Amniotic stem cell (primary cell): ENCODE results near the gene AXIN1.
"Not testable (repeated sequence)": the region's sequence is repeated elsewhere in the genome, so short reads cannot be mapped to it uniquely, and the experiment has no call there.

Experiments
- DNase-seq: peaks from one replicate; lab custom pipeline; 2025; lab: John Stamatoyannopoulos, UW

Gene AXIN1

DNA sequence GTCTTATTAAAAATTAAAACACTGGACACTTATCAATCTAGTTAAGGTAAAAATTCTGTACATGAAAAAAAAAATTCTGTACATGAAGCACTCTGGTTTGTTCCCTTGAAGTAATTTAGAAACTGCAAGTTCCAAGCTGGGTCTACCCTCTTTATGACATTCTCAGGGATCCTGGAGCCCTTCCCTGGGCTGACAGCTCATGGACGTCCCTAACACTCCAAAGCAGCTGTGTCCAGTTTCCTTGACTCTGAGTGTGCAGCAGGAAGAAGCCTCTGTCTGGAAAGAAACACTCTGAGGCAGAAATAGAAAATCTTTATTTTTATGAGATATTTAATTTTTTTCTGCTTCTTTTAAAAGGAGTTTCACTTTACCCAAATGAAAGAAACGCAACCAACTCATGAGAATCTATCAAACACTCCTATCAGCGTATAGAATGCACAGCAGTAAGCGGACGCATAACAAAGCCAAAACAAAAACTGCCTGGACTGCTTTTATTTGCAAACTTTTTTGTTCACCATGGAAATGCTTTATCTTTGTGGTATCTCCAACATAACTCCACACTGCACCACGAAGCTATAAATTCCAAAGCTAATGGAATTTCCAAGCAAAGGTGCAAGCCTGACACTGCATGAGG lies 21.2 kb downstream of the AXIN1 start:
- not testable (repeated sequence) for DNase-seq

DNA sequence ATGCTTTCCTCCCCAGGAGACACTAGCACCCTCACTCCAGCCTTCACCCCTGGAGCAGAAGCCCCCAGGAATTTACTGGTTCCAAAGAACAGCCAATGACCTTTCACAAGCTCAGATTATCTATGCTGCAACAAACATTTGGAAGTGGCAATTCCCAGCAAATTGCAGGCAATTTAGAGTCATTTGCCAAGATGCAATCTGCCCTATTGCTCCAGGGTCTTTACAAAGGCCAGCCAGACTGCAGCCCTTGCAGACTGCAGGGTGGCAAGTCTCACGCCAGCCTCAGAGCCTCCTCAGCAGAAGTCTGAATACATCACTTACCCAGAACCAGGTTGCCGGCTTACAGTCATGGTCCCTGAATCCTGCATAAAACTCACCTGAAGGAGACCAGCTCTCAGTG lies 21.8 kb downstream of the AXIN1 start:
- DNase-seq, result no peak

DNA sequence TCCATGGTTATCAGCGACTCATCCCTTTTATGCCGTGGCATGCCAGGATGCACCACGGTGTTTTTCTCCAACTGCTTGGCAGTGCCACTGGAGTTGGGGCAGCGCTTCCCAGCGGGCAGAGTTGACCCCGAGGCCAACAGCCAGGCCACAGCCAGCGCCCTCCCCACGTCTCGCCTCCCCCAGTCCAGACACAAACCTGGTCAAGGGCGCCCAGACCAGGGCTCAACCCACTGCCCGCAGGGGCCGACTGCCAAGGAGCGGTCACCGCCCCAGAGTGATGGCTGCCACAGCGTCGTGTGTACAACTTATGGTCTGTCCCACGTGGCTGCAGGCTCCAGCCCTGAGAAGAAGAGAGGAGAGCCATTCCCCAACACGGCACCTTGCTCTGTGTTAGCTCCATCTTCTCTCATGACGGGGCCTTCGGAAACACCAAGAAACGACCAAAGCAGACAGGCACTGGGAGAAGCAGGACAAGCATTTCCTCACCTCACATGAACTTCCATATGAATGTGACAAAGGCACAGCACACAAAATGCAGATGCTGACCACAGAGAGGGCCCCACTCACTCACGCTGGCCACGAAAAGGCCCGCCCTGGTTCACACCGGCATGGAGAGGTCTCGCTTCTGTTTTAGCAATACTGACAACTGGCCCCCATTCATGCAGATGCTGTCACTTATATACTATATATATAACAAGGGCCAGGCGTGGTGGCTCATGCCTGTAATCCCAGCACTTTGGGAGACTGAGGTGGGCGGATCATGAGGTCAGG lies 27.0 kb downstream of the AXIN1 start:
- no peak for DNase-seq

DNA sequence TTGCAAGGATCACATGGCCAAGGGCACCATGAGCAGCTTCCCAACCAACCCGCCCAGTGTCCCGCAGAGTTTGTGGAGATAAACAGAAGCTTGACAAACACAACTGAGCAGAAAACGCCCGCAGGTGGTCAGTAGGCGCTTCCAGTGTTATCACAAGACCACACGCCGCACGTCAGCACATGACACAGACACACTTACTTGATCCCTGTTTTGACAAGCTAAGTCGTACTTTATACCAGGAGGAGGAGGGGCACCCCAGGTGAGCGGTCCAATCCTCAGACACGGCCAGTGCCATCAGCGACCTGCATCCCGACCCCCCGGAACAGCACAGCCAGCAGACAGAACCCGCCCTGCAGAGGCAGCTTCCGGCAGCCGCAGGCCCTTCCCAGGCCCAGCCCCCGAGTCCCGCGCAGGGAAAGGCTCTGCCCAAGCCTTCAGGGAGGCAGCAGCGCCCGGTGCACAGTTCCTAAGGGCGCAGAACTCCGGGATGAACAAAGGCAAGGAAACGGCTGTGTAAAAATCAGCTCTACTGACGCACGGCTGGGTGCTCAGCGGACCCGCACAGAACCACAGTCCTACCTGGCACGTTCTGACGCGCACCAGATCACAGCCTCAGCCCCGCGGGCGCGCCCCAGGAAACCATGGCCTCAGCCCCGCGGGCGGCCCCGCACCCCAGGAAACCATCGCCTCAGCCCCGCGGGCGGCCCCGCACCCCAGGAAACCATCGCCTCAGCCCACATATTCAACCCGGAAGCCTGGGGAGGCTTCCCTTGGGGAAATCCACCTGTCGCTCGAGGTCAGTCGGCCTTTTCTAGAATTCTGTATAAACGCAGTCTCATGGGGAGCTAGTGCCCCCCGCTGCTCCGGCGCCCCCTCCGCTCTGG lies 27.8 kb downstream of the AXIN1 start:
- no peak for DNase-seq

DNA sequence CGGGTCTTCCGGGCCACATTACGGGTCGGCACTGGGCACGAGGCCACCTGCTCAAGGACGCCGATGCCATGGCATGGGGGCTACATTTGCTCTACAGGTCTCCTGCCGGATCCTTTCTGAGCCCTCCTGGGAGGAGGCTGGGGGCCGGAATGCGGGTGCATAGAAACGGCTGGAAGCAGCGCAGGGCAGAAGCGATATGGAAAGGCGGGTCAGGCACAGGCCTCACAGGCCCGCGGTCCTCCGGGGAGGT lies 28.4 kb downstream of the AXIN1 start:
- DNase-seq, result no peak

DNA sequence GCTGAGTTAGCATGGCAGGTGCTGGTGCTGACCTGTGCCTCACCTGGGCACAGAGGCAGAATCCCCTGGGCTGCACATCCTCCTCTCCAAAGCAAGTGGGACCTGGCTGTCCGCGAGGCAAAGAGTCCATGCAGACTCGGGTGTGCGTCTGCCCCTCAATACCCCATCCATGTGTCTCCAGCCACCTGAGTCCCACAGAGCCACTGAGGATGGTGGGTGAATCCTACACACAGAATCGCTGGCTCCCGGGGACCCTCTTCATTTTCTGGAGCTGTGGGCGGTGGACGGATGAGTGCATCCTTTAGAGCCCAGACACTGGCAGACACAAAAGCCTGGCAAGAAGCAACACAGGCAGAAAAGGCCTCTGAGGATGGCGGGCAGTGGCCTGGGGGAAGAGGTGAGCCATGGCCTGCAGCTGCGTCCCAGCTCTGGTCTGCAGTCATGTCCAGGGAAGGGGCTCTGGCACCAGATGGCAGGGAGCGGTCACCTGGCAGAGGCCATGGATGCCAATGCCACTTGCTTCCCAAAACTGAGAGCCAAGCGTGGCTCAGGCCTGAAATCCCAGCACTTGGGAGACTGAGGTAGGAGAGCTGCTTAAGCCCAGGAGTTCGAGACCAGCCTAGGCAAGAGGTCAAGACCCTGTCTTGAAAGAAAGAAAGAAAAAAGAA lies 29.9 kb downstream of the AXIN1 start:
- no peak for DNase-seq

DNA sequence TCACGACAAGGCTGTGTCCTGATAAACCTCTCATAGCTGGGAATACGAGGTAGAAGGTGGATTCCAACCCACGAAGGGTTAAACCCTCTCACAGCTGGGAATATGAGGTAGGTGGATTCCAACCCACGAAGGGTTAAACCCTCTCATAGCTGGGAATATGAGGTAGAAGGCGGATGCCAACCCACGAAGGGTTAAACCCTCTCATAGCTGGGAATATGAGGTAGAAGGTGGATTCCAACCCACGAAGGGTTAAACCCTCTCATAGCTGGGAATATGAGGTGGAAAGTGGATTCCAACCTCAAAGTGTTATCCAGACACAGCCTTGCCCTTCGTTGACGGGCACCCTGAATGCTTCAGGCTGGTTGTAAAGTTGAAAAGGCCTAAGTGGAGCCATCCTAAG lies 31.0 kb downstream of the AXIN1 start:
- DNase-seq, result no peak

DNA sequence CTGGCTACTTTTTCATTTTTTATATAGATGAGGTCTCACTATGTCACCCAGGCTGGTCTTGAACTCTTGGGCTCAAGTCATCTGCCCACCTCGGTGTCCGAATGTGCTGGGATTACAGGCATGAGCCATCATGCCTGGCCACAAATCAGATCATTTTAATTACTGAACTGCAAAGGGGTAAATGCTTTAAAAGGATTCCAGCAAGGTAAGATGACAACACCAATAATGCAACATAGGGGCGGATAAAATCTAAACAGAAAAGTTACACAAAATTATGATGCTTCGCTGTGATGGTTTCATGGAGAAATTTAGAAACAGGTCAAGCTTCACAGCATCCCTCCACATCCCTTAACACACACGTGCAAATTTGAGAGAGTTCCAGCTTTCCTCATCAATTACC lies 32.3 kb downstream of the AXIN1 start:
- DNase-seq, result no peak

DNA sequence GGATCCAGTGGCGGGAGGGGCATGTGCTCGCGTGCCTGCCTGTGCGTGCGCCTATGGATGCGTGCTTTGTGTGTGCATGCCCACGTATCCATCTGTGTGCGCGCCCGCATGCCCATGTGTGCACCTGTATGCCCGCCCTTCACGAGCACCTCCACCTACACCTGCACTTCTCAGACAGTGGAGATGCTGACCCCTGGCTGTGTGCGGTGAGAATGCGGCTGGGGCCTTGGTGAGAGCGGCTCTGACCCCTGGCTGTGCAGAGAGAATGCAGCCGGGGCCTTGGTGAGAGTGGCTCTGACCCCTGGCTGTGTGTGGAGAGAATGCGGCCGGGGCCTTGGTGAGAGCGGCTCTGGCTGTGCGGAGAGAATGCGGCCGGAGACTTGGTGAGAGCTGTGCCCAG lies 33.9 kb downstream of the AXIN1 start:
- DNase-seq, result no peak

DNA sequence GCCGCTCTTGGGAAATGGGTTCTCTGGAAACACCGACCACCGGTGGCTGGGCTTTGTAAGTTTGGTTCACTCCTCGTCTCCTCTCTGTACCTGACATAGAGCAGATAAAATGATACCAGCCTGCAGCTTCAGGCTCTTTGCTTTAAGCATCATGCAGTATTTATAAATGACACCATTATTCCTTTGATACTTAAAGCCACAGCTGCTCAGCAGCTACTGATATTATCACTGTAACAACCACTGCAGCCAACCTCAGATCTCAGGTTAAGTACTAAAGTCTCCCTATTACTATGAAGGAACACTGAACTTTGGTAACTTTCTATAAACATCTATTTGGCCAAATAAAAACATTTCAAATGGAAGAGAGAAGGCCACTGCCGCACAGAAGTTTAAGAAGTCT lies 34.9 kb downstream of the AXIN1 start:
- no peak for DNase-seq

DNA sequence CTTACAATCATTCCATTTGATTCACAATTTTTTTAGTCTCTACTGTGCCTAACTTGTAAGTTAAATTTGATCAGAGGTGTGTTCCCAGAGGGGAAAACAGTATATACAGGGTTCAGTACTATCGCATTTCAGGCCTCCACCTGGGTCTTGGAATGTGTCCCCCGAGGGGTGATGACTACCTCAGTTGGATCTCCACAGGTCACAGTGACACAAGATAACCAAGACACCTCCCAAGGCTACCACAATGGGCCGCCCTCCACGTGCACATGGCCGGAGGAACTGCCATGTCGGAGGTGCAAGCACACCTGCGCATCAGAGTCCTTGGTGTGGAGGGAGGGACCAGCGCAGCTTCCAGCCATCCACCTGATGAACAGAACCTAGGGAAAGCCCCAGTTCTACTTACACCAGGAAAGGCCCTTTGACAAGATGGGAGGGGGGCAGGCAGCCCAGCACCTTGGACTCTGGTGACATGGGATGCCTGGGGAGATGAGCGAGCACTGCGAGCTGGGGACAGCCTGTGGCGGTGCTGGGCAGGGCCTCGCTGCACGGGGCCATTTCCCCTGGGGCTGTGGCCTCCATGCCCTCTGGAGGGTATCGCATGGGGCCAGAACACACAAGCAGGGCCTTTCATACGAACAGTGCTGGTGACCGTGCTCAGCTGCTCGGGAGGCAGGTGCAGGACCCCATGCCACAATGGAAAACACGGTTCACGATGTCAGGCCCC lies 35.6 kb downstream of the AXIN1 start:
- no peak for DNase-seq

DNA sequence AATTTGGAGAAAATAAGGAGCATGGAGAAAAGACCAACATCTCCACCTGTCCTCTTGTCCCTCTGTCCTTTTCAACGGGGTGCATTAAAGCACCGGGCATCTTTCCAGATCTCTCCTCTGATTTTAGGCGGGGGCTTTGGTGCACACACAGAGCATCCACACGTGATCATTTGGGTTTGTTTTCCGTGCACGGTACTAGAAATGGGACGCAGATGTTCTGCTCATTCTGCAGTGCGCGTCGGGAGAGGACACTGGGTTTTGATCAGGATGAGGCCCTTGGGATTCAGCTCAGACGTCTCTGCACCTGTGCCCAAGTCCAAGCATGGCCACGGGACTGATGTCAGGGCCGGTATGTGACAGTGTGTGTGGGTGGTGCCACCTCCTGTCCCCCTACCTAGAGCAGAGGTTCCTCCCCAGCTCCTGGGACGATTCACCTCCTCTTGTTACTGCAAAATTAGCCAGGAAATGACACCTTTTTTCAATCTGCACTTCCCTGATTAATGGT lies 37.7 kb downstream of the AXIN1 start:
- DNase-seq, result no peak

DNA sequence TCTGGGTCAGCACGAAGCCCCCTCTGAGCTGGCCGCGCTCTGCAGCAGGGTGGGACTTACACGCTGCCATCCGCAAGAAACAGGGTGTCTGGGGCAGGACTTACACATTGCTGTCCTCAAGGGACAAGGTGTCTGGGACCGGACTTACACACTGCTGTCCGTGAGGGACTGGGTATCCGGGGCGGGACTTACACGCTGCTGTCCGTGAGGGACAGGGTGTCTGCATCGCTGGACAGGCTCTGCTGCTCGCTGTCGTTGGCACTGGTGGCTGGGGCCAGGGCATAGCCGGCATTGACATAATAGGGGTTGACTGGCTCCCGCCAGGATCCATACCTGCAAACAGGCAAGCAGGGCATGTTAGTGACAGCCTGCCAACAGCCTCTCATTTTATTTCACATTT lies 38.2 kb downstream of the AXIN1 start:
- no peak for DNase-seq

DNA sequence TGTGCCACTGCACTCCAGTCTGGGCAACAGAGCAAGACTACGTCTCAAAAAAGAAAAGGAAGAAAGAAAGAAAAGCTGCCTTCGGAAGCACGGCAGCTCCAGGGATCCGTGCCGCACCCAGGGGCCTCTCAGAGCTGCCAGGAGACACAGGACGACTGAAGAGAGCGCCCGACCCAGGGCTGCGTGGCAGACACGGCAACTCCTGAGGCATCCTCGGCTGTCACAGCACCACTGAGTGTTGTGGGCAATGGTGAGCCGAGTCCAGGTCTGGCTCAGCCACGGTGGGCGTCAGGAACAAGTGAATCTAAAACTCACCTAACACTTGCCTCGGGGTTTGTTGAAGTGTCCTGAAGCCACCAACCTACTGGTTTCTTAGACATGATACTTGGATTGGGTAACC lies 40.8 kb downstream of the AXIN1 start:
- no peak for DNase-seq

DNA sequence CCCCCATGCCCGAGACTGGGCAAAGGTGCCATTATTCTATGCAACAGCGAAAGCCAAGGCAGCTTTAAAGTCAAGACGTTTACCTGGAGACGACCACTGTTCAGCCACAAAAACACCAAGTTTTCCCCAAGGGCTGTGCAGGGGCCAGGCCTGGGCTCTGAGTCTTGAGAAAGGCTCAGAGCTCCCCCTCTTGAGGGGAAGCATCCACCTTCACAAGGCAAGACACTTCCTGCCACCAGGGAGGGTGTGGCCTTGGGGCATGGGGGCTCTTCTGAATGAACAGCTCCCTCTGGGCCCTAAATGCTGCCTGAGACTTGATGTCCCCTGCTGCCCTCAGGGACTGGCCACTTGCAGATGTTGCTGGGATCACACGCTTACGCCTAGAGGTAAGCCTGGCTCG lies 43.0 kb downstream of the AXIN1 start:
- DNase-seq, result no peak

DNA sequence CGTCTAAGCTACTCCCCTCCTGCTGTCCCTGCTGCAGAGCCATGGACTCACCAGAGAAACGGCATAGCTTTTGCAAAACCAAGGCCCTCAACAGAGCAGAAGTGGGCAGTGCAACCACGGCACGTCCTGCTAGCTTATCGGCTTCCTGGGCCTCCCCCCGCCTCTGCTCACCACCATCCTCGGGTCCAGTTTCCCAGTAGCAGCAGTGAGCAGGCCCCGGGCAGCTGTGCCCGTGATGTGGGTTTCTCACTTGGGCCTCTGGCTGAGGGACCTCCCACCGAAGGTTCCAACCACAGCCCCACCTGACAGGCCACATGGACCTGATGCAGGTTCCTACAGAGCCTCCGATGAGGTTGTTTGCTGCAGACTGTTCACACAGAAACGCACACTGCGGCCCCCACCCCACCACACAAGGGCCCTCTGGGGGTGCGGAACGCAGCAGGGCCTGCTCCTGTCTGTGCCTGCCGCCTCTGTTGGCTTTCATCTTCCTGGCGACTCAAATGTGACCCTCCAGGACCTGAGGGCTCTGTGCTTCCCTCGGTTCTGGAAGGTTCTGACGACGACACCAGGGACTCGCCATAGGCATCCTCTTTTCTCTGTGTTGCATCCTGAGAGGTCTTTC lies 44.7 kb downstream of the AXIN1 start:
- DNase-seq, result no peak

DNA sequence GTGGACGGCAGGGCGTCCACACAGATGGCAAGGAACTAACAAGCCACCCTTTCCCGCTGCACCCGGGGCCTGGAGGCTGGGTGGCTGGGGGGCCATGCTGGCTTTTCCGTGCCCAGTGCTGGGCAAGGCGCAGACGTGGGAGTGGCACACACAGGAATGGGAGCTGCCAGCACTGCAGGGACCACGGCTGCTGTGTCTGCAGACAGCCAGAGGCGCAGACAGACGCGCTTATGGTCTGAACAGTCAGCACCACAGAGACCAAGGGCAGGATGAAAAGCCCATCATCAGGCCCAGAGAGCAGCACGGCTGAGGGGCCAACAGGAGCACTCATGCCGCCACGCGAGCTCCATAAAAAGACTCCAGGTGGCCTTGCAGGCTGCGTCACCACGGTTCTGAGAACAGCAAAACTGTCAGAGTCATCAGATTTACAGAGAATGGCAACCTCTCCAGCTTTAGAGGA lies 45.6 kb downstream of the AXIN1 start:
- DNase-seq, result no peak

DNA sequence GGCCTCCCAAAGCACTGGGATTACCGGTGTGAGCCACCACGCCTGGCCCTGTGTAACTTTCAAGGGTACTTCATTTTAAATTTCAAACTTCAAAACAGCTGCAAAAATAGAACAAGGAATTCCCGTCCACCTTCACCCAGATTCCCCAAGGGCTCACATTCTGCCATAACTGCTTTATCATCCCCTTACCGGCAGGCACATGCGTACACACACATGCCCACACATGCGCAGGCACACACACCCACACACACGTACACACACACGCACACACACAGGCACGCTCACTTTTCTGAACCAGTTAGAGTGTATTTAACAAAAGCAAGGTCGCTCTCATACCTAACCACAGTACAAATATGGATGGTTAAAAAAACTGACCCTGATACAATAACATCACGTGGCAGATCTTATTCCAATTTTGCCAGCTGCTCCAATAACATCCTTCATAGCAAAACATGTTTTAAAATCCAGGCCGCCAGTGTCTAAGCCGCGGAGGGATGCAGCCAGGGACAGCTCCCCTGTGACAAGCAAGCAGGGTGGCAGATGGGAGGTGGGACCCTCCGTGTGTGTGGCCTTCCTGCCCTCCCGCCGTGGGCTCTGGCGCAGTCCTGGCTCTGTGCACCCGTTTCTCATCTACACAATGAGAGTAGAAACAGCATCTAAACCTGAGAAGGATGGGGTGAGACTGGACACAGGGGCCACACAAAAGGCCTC lies 46.5 kb downstream of the AXIN1 start:
- no peak for DNase-seq

DNA sequence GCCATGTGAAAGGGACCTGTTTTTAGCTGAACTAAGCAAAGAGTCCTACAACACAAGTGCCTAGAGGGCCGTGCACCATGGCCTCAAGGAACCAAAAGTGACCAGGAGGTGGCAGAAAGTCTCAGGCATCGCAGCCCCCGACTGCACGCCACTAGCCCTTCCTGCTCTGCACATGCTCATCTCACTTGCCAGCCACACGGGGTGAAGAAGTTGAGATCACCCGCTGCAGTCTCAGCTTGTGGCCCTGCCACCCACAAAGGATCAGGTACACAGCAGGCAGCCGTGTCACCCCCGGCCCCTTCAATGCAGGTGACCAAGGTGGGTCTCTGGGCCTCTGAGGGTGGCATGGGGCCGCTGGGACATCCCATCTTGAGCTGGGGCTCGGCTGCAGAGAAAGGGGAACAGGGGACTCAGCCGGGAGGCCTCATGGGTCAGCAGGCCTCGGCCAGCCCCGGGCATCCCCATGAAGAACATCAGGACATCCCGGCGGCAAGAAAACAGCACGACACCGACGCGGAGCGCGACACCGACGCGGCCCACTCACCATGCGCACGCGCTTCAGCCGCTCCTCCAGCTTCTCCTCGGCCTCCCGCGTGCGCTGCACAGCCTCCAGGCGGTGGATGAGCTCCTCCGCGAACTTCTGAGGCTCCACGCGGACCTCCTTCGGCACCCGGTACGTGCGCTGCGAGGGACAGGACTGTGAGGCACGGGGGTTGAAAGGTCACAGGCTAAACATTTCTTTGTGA lies 48.6 kb downstream of the AXIN1 start:
- DNase-seq, result no peak

DNA sequence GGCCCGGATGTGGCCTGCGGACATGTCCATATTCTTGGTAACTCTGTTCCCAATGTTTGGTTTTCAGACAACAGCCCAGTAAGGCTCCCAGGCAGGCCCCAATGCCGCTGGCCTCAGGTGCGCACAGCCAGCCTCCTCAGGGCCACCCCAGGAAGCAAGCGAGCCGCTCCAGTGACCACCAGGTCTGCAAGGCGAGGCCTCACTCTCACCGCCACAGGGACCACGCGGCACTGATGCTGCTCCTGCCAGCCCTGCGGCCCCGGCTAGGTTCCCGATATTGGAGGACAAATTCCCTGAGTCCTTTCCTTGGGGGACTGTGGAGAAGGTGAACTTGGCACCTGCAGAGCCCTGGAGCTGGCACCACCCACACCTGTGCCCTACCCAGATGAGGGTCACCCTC lies 50.6 kb downstream of the AXIN1 start:
- DNase-seq, result no peak
